ENCODE measurements around the gene PEX1. TPM values are rescaled to one million over a fixed set of nuclear protein-coding genes. Genes with fewer than 3 reads are reported as not detected.

PEX1 gene
- total RNA-seq, 1 donor from 2014 or later, result 14.0 TPM

GRCh38 chr7:92461027-92462003 is 67.0 kb downstream of the PEX1 start:
- intact Hi-C loops (cut with micrococcal nuclease), result no loop called here

- intact Hi-C loops (cut with micrococcal nuclease), result no loop called here
These were observed 67.8 kb downstream of the PEX1 start for GRCh38 chr7:92460510-92460909.

GRCh38 chr7:92460109-92460508 is 68.2 kb downstream of the PEX1 start:
- intact Hi-C loops (cut with micrococcal nuclease), result no loop called here

GRCh38 chr7:92456236-92456635 is 72.1 kb downstream of the PEX1 start:
- intact Hi-C loops (cut with micrococcal nuclease), result no loop called here

GRCh38 chr7:92451645-92452044 is 76.7 kb downstream of the PEX1 start:
- intact Hi-C loops (cut with micrococcal nuclease), result no loop called here

- intact Hi-C loops (cut with micrococcal nuclease), result loop anchor here (1.0 to 10.0 kb wide), 7 partner anchors 143 to 1363 kb away; partner anchors contain the start of genes AKAP9, CYP51A1, FAM133B and MTERF1
These were observed 80.0 kb downstream of the PEX1 start for GRCh38 chr7:92448205-92448747.

- intact Hi-C loops (cut with micrococcal nuclease), result loop anchor here (1.0 to 10.0 kb wide), 12 partner anchors 23 to 1363 kb away; partner anchors contain the start of genes AKAP9, ANKIB1, CYP51A1 and FAM133B
These were observed 80.7 kb downstream of the PEX1 start, which contains the start of gene GATAD1 for GRCh38 chr7:92447345-92448204. TSS of gene GATAD1 (plus strand) at chr7:92447482. CDS start at chr7:92447730, 248 bp downstream.

- intact Hi-C loops (cut with micrococcal nuclease), result loop anchor here (1.0 to 10.0 kb wide), 8 partner anchors 23 to 1362 kb away; partner anchors contain the start of genes ANKIB1, KRIT1, LRRD1 and PEX1
These were observed 81.4 kb downstream of the PEX1 start for GRCh38 chr7:92446869-92447344.

- intact Hi-C loops (cut with micrococcal nuclease), result loop anchor here (10.0 kb wide), 1 partner anchor 1358 kb away; no protein-coding TSS in a partner anchor
These were observed 85.6 kb downstream of the PEX1 start for GRCh38 chr7:92442720-92443119.

GRCh38 chr7:92437956-92438491 is 90.3 kb downstream of the PEX1 start:
- intact Hi-C loops (cut with micrococcal nuclease), result no loop called here

Other genes starting within 250 kb of the PEX1 start
- 14.5 and 14.8 TPM in 2 replicates for gene GATAD1, start 81.0 kb downstream of the PEX1 start, total RNA-seq
- not detected in 2 replicates for gene ERVW-1, start 50.6 kb downstream of the PEX1 start, total RNA-seq
- gene RBM48, start 275 bp upstream of the PEX1 start, total RNA-seq, result 15.9 and 17.0 TPM in 2 replicates
- 35.2 and 40.0 TPM in 2 replicates for gene FAM133B, start 61.9 kb upstream of the PEX1 start, total RNA-seq

Measured in T-helper 2 cell treated with Interferon-gamma antibody and Interleukin-4, amounts not matched to agents 100 ng/mL and 5 ng/mL, for 36 hours (primary cell).